Thyroid gland (tissue), 4 donors: ENCODE measurements around the gene UBE2O.

Source experiments
- POLR2A ChIP-seq, 2 donors: fragments of 450-650 bp; IDR thresholded peaks; one replicate each; pipeline ENCODE4 v1.6.1; 2017; ENCODE audit warnings: antibody characterized with exemption in 2 of 2, mild to moderate bottlenecking in 2 of 2, moderate library complexity in 1 of 2
- TF ChIP-seq, protein P1 (sequence below), 6 experiments: fragments of 200-600 bp in 3 of 6; fragments of 450-650 bp in 3 of 6; sonication (generic) in 3 of 6; IDR thresholded peaks; one replicate each; pipeline ENCODE4 v1.5.1; 2016 to 2019; ENCODE audit warnings: antibody characterized with exemption in 6 of 6, mild to moderate bottlenecking in 2 of 6, inconsistent platforms in 1 of 6, moderate library complexity in 1 of 6

DNA sequence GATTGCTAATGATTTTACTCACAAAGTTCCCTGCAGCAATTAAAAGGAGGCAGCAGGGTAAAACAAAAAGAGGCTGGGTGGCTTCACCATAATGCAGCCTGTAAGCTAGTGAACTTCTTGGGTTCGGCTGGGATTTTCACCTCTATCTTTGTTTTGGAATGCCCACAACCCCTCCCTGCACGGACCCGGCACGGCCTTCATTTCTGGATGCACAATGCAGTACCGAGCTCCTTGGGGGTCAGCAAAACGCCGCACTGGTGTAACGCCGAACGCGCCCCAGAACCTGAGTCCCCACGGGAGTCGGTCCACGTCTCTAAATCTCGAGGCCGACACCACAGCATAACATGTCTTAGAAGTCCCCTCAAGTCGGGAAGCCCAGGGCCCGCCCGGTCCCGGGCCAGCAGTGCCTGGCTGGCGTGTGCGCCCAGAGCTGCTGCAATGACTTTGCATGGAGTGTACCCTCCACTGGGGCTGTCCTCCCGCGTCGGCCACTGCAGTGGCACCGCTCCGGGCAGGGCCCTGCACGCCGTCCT, 759 bp downstream of the UBE2O start:
- TF ChIP-seq, protein P1, sequence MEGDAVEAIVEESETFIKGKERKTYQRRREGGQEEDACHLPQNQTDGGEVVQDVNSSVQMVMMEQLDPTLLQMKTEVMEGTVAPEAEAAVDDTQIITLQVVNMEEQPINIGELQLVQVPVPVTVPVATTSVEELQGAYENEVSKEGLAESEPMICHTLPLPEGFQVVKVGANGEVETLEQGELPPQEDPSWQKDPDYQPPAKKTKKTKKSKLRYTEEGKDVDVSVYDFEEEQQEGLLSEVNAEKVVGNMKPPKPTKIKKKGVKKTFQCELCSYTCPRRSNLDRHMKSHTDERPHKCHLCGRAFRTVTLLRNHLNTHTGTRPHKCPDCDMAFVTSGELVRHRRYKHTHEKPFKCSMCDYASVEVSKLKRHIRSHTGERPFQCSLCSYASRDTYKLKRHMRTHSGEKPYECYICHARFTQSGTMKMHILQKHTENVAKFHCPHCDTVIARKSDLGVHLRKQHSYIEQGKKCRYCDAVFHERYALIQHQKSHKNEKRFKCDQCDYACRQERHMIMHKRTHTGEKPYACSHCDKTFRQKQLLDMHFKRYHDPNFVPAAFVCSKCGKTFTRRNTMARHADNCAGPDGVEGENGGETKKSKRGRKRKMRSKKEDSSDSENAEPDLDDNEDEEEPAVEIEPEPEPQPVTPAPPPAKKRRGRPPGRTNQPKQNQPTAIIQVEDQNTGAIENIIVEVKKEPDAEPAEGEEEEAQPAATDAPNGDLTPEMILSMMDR (IDR thresholded peaks at IDR 0.05) = no peak
- no peak for TF ChIP-seq POLR2A (IDR thresholded peaks at IDR 0.05)
